Measurements from ENCODE around the gene TCEANC2. TPM values are rescaled to one million over a fixed set of nuclear protein-coding genes. Genes with fewer than 3 reads are reported as not detected.

Gene TCEANC2
- total RNA-seq, 4 donors from 2014 or later = 1.4 to 7.1 (median 5.7) TPM

GRCh38 chr1:54110996-54111395, 57.6 kb downstream of the TCEANC2 start:
- TF ChIP-seq EP300 (IDR thresholded peaks at IDR 0.05; ENCODE audit: low read depth) = no peak
- TF ChIP-seq POLR2A (IDR thresholded peaks at IDR 0.05) = no peak
- no peak for TF ChIP-seq POLR2AphosphoS5 (IDR thresholded peaks at IDR 0.05)
- TF ChIP-seq, protein P1, sequence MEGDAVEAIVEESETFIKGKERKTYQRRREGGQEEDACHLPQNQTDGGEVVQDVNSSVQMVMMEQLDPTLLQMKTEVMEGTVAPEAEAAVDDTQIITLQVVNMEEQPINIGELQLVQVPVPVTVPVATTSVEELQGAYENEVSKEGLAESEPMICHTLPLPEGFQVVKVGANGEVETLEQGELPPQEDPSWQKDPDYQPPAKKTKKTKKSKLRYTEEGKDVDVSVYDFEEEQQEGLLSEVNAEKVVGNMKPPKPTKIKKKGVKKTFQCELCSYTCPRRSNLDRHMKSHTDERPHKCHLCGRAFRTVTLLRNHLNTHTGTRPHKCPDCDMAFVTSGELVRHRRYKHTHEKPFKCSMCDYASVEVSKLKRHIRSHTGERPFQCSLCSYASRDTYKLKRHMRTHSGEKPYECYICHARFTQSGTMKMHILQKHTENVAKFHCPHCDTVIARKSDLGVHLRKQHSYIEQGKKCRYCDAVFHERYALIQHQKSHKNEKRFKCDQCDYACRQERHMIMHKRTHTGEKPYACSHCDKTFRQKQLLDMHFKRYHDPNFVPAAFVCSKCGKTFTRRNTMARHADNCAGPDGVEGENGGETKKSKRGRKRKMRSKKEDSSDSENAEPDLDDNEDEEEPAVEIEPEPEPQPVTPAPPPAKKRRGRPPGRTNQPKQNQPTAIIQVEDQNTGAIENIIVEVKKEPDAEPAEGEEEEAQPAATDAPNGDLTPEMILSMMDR (IDR thresholded peaks at IDR 0.05) = no peak
- in situ Hi-C loops (cut with MboI; ENCODE audit: low pct_ligation_motif_present in 1 of 4, low pct_unique_long_range_greater_than_20kb in 1 of 4, low sequenced_read_pairs in 3 of 4) = loop anchor here in 1 of 4 donors (25.0 kb wide), 1 partner anchor 376 kb away; no protein-coding TSS in a partner anchor
- Histone ChIP-seq H3K4me1 (no peaks in the 10 kb centered on the region), H3K27ac (no peak overlapping the region), H3K27me3 (no peaks in the 10 kb centered on the region), H3K4me3 (no peak overlapping the region), H3K9me3 (no peaks in the 10 kb centered on the region), H3K36me3 (no peaks in the 10 kb centered on the region)
- intact Hi-C loops (cut with DNase I; ENCODE audit: low total_unique reads) = no loop called here
- no peak for DNase-seq
- WGBS, 2 donors (ENCODE audit: low coverage in 1 of 2) = 92% methylated on average over 10 of the region's 10 CpGs; no CpG with 5 or more reads in 1 of the 2 donors

- H3K4me1 ChIP-seq = no peaks in the 10 kb centered on the region
- intact Hi-C loops (cut with DNase I; ENCODE audit: low total_unique reads) (no loop called here), in situ Hi-C loops (cut with MboI; ENCODE audit: low pct_ligation_motif_present in 1 of 4, low pct_unique_long_range_greater_than_20kb in 1 of 4, low sequenced_read_pairs in 3 of 4) (loop anchor here in 1 of 4 donors (25.0 kb wide), 1 partner anchor 376 kb away; no protein-coding TSS in a partner anchor)
- no peaks in the 10 kb centered on the region for H3K36me3 ChIP-seq
- 85% methylated on average over 3 of the region's 3 CpGs; no CpG with 5 or more reads in 1 of the 2 donors for WGBS, 2 donors (ENCODE audit: low coverage in 1 of 2)
- no peak for DNase-seq
- TF ChIP-seq POLR2AphosphoS5 (IDR thresholded peaks at IDR 0.05) (no peak), EP300 (IDR thresholded peaks at IDR 0.05; ENCODE audit: low read depth) (no peak), POLR2A (IDR thresholded peaks at IDR 0.05) (no peak)
- TF ChIP-seq, protein P1 (IDR thresholded peaks at IDR 0.05) = no peak
- H3K4me3 ChIP-seq = no peak overlapping the region
- no peaks in the 10 kb centered on the region for H3K27me3 ChIP-seq
- no peak overlapping the region for H3K27ac ChIP-seq
- H3K9me3 ChIP-seq = no peaks in the 10 kb centered on the region
Observed at GRCh38 chr1:54111624-54112023, 58.2 kb downstream of the TCEANC2 start.

DNA sequence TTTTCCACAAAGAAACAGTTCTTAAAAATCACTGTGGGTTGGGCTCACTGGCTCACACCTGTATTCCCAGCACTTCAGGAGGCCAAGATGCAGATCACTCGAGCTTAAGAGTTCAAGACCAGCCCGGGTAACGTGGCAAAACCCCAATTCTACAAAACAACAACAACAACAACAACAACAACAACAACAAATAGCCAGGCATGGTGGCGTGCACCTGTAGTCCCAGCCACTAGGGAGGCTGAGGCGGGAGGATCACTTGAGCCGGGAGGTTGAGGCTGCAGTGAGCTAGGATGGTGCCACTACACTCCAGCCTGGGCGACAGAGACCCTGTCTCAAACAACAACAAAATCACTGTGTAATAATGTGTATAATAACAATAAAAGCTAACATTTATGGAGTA, 58.6 kb downstream of the TCEANC2 start:
- H3K36me3 ChIP-seq = no peaks in the 10 kb centered on the region
- no peak overlapping the region for H3K4me3 ChIP-seq
- 83 to 94% methylated on average over 5 to 7 of the region's 7 CpGs for WGBS, 2 donors (ENCODE audit: low coverage in 1 of 2)
- no peaks in the 10 kb centered on the region for H3K27me3 ChIP-seq
- H3K27ac ChIP-seq = no peak overlapping the region
- intact Hi-C loops (cut with DNase I; ENCODE audit: low total_unique reads) (no loop called here), in situ Hi-C loops (cut with MboI; ENCODE audit: low pct_ligation_motif_present in 1 of 4, low pct_unique_long_range_greater_than_20kb in 1 of 4, low sequenced_read_pairs in 3 of 4) (loop anchor here in 1 of 4 donors (25.0 kb wide), 1 partner anchor 375 kb away; no protein-coding TSS in a partner anchor)
- DNase-seq = no peak
- TF ChIP-seq POLR2A (IDR thresholded peaks at IDR 0.05) = no peak
- TF ChIP-seq, protein P1 (IDR thresholded peaks at IDR 0.05) = no peak
- TF ChIP-seq EP300 (IDR thresholded peaks at IDR 0.05; ENCODE audit: low read depth) = no peak
- TF ChIP-seq POLR2AphosphoS5 (IDR thresholded peaks at IDR 0.05) = no peak
- no peaks in the 10 kb centered on the region for H3K4me1 ChIP-seq
- no peaks in the 10 kb centered on the region for H3K9me3 ChIP-seq

DNA sequence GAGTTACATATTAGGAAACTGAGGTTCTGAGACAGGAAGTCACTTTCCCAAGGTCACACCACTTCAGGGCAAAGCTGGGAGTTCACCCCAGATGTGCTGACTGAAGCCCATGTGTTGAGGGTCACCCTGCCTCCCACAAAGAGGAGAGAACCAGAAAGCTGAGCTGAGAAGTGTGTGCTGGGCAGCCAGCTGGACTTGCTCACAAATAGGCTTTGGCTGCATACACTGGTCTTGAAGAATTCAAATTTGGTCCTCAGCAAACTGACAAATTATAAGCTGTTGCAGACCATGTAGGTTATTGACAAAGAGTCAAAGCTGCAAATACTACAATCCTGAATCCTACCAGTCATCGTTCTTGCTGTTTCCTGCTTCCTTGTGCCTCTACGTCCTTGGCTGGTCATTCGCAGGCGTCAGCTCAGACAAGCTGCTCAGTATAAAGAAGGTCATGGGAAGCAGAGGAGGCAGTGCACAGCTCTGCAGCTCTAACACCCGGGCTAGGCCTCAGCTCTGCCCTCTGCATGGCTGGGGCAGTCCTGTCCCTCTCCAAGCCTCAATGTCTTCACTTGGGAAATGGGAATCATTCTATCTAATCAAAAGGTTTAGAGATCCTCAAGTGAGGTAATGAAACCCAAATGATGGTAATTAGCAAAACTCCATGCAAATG, 59.4 kb downstream of the TCEANC2 start:
- no peak overlapping the region for H3K27ac ChIP-seq
- H3K27me3 ChIP-seq = no peaks in the 10 kb centered on the region
- WGBS, 2 donors (ENCODE audit: low coverage in 1 of 2) = 78% methylated on average over 5 of the region's 5 CpGs; no CpG with 5 or more reads in 1 of the 2 donors
- no peaks in the 10 kb centered on the region for H3K4me1 ChIP-seq
- no peaks in the 10 kb centered on the region for H3K36me3 ChIP-seq
- no peak overlapping the region for H3K4me3 ChIP-seq
- no peaks in the 10 kb centered on the region for H3K9me3 ChIP-seq
- TF ChIP-seq POLR2A (IDR thresholded peaks at IDR 0.05) (no peak), POLR2AphosphoS5 (IDR thresholded peaks at IDR 0.05) (no peak), EP300 (IDR thresholded peaks at IDR 0.05; ENCODE audit: low read depth) (no peak)
- TF ChIP-seq, protein P1 (IDR thresholded peaks at IDR 0.05) = no peak
- in situ Hi-C loops (cut with MboI; ENCODE audit: low pct_ligation_motif_present in 1 of 4, low pct_unique_long_range_greater_than_20kb in 1 of 4, low sequenced_read_pairs in 3 of 4) = loop anchor here in 1 of 4 donors (25.0 kb wide), 1 partner anchor 374 kb away; no protein-coding TSS in a partner anchor
- intact Hi-C loops (cut with DNase I; ENCODE audit: low total_unique reads) = no loop called here
- DNase-seq = no peak

Data from transverse colon (tissue), 4 donors.